Activated CD4-positive, alpha-beta T cell treated with anti-CD3 and anti-CD28 coated beads, Interleukin-2, amount 10 ng/mL, durations not matched to agents 24 days and 14 days (primary cell): Measurements from ENCODE around the gene EIF2D. TPM values are rescaled to one million over a fixed set of nuclear protein-coding genes. Genes with fewer than 3 reads are reported as not detected.
A peak's percentile ranks its signal among the peaks of the same experiment; 100 is the strongest.
"Not testable (repeated sequence)": the region's sequence is repeated elsewhere in the genome, so short reads cannot be mapped to it uniquely, and the experiment has no call there.

ENCODE experiments used
- DNase-seq: peaks from one replicate; pipeline ENCODE4 v3.0.0; 2022
- H3K27ac Mint-ChIP-seq: one replicate; pipeline ENCODE4 v1.8.0; 2022; ENCODE audit warnings: mild to moderate bottlenecking, mixed read lengths
- H3K27me3 Mint-ChIP-seq: one replicate; pipeline ENCODE4 v1.8.0; 2022; ENCODE audit warnings: mixed read lengths
- H3K36me3 Mint-ChIP-seq: one replicate; pipeline ENCODE4 v1.8.0; 2022; ENCODE audit warnings: low read depth, mild to moderate bottlenecking, mixed read lengths
- H3K4me1 Mint-ChIP-seq: one replicate; pipeline ENCODE4 v1.8.0; 2021; ENCODE audit warnings: mixed read lengths
- H3K4me3 Mint-ChIP-seq: one replicate; pipeline ENCODE4 v1.8.0; 2022; ENCODE audit warnings: mild to moderate bottlenecking, moderate library complexity, mixed read lengths
- H3K9me3 Mint-ChIP-seq: one replicate; pipeline ENCODE4 v1.8.0; 2021; ENCODE audit warnings: mixed read lengths
- intact Hi-C: fragments of 100-400 bp; cut with micrococcal nuclease; formaldehyde crosslinking; loops from one replicate; pipeline ENCODE4 v1.15.1; 2023
- total RNA-seq: library from RNA; stranded (reverse); gene quantifications from 2 replicates; pipeline ENCODE4 v1.2.3, GENCODE V29; 2022

EIF2D gene
- total RNA-seq, 1 donor from 2014 or later, result 86.6 TPM

- Mint-ChIP-seq H3K9me3 (no peaks in the 10 kb centered on the region), H3K4me3 (no peak overlapping the region), H3K36me3 (peaks cover 41% of the 10 kb centered on the region), H3K4me1 (peaks cover 7% of the 10 kb centered on the region), H3K27ac (no peak overlapping the region), H3K27me3 (no peaks in the 10 kb centered on the region)
- intact Hi-C loops, result no loop called here
- DNase-seq, result no peak
Observed at GRCh38 chr1:206649261-206649921, 37.1 kb upstream of the EIF2D start.

DNA sequence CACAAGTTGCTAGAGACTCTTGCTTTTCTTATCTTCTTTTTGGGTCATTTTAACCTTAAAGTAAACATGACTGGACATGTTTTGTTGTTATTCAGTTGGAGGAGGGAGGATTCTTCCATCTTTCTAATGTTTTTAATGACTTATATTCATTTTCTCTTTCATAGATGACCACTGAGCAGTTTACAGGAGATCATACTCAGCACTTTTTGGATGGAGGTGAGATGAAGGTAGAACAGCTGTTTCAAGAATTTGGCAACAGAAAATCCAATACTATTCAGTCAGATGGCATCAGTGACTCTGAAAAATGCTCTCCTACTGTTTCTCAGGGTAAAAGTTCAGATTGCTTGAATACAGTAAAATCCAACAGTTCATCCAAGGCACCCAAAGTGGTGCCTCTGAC is 35.0 kb upstream of the EIF2D start:
- H3K36me3 Mint-ChIP-seq, result peaks cover 41% of the 10 kb centered on the region
- H3K27ac Mint-ChIP-seq, result no peak overlapping the region
- intact Hi-C loops, result no loop called here
- no peak overlapping the region for H3K4me3 Mint-ChIP-seq
- H3K4me1 Mint-ChIP-seq, result peaks cover 10% of the 10 kb centered on the region
- no peak for DNase-seq
- H3K27me3 Mint-ChIP-seq, result no peaks in the 10 kb centered on the region
- no peaks in the 10 kb centered on the region for H3K9me3 Mint-ChIP-seq

GRCh38 chr1:206646504-206646903 is 34.2 kb upstream of the EIF2D start:
- intact Hi-C loops, result no loop called here
- H3K4me3 Mint-ChIP-seq, result no peak overlapping the region
- H3K9me3 Mint-ChIP-seq, result no peaks in the 10 kb centered on the region
- H3K27ac Mint-ChIP-seq, result no peak overlapping the region
- DNase-seq, result no peak
- H3K4me1 Mint-ChIP-seq, result peaks cover 10% of the 10 kb centered on the region
- no peaks in the 10 kb centered on the region for H3K27me3 Mint-ChIP-seq
- H3K36me3 Mint-ChIP-seq, result peaks cover 37% of the 10 kb centered on the region

DNA sequence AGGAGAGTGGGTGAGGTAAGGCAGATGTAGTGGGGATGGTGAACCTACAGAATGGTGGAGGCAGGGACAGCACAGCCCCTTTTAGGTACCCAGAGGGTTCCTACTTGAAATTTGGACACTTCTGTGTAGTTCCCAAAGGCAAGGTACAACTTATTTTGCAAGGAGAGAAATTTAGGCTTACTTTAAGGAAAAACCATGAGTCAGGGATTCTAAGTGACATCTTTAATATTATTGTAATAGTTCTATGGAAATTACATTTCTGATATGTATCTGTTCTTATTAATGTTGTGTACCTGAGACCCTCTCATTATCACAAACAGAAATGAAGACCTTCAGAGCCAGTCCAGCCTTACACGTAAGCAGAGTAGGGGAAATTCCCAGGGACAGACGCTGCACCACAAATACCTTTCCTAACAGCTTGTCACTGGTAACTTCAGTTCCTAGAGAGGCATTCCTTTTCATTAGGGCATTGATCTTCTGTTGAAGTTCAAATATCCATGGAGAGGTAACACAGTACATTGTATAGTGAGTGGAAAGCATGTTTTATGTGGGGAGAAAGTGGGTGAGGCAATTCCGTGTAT is 30.9 kb upstream of the EIF2D start:
- Mint-ChIP-seq H3K36me3 (peaks cover 36% of the 10 kb centered on the region), H3K27ac (no peak overlapping the region), H3K4me3 (no peak overlapping the region), H3K27me3 (no peaks in the 10 kb centered on the region), H3K9me3 (no peaks in the 10 kb centered on the region), H3K4me1 (peaks cover 3% of the 10 kb centered on the region)
- intact Hi-C loops, result no loop called here
- DNase-seq, result no peak

DNA sequence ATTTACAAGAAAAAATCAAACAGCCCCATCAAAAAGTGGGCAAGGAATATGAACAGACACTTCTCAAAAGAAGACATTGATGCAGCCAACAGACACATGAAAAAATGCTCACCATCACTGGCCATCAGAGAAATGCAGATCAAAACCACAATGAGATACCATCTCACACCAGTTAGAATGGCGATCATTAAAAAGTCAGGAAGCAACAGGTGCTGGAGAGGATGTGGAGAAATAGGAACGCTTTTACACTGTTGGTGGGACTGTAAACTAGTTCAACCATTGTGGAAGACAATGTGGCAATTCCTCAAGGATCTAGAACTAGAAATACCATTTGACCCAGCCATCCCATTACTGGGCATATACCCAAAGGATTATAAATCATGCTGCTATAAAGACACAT is 29.8 kb upstream of the EIF2D start:
- Mint-ChIP-seq H3K4me1 (peaks cover 10% of the 10 kb centered on the region), H3K36me3 (peaks cover 28% of the 10 kb centered on the region)
- H3K27me3 Mint-ChIP-seq, intact Hi-C loops, DNase-seq, H3K27ac Mint-ChIP-seq, H3K4me3 Mint-ChIP-seq, H3K9me3 Mint-ChIP-seq: not testable (repeated sequence)

GRCh38 chr1:206637605-206638004 is 25.3 kb upstream of the EIF2D start:
- Mint-ChIP-seq H3K4me1 (peaks cover 25% of the 10 kb centered on the region), H3K27ac (no peak overlapping the region), H3K4me3 (peak overlapping the region; percentile 49), H3K27me3 (peaks cover 5% of the 10 kb centered on the region), H3K9me3 (no peaks in the 10 kb centered on the region), H3K36me3 (peaks cover 18% of the 10 kb centered on the region)
- intact Hi-C loops, result no loop called here
- DNase-seq, result no peak

GRCh38 chr1:206636671-206637070 is 24.4 kb upstream of the EIF2D start:
- H3K9me3 Mint-ChIP-seq, result no peaks in the 10 kb centered on the region
- H3K36me3 Mint-ChIP-seq, result peaks cover 15% of the 10 kb centered on the region
- H3K27me3 Mint-ChIP-seq, result peaks cover 9% of the 10 kb centered on the region
- intact Hi-C loops, result no loop called here
- peak overlapping the region; percentile 49 for H3K4me3 Mint-ChIP-seq
- peaks cover 25% of the 10 kb centered on the region for H3K4me1 Mint-ChIP-seq
- H3K27ac Mint-ChIP-seq, result no peak overlapping the region
- no peak for DNase-seq

DNA sequence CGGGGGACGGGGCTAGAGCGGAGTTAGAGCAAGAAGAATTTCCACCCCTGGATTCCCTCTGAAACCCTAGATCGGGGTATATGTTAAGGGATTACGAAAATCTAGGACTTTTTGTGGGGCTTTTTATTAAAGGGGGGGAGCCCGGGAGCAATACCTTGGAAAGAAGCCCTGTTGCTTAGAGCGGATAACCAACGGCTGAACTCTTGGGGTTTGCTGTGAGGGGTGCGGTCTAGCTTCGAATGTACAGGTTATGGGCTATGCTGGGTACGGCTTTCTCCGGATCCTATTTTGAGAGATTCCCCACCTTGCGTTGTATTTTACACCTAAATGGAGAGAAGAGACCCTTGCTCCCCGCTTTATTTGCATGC is 23.7 kb upstream of the EIF2D start:
- Mint-ChIP-seq H3K27me3 (peaks cover 10% of the 10 kb centered on the region), H3K9me3 (no peaks in the 10 kb centered on the region), H3K4me1 (peaks cover 25% of the 10 kb centered on the region), H3K27ac (no peak overlapping the region), H3K4me3 (peak overlapping the region; percentile 87), H3K36me3 (peaks cover 14% of the 10 kb centered on the region)
- intact Hi-C loops, result loop anchor here (1.0 to 2.0 kb wide), 6 partner anchors 24 to 275 kb away; partner anchors contain the start of gene EIF2D
- DNase-seq, result no peak

DNA sequence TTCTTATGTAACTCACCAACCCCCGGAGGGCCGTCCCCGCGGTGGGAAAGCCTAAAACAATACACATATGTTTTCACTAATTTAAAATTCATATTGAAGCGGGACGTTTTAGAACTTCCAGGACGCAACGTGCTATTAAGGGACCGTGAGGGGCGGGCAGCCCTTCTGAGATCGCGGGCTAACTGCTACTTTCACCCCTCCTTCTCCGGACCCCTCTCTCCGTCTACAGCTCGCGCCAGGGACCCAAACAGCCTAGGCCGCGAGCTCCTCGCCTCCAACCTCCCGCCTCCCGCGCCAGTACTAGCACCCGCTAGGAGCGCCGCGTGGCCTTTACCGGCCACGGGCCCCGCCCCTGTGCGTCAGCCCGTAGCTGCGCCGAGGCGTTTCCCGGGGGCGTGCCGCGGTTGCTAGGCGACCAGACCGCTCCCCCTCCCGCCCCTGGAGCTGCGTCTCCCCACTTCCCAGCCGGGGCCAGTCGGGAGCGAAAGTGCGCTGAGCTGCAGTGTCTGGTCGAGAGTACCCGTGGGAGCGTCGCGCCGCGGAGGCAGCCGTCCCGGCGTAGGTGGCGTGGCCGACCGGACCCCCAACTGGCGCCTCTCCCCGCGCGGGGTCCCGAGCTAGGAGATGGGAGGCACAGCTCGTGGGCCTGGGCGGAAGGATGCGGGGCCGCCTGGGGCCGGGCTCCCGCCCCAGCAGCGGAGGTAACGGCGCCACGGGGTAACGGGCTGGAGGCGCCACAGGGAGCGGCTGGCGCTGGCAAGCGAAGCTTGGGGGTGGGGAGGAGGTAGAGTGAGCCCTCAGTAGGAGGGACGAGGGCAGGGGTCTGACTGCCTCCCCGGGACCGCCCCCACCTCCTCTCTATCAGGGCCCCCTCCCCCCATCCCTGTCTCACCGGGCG is 23.1 kb upstream of the EIF2D start, which contains the start of gene DYRK3:
TSS of gene DYRK3 (plus strand) at position 457 of the 898 bp plus-strand sequence. CDS start at position 625, 168 bp downstream.
- peak; percentile 99 for DNase-seq
- Mint-ChIP-seq H3K9me3 (no peaks in the 10 kb centered on the region), H3K4me1 (peaks cover 25% of the 10 kb centered on the region), H3K27ac (peak within 1 kb of the TSS; percentile 94), H3K36me3 (peaks cover 12% of the 10 kb centered on the region), H3K4me3 (peak within 1 kb of the TSS; percentile 87), H3K27me3 (peaks cover 10% of the 10 kb centered on the region)
- intact Hi-C loops, result loop anchor here (1.0 to 2.0 kb wide), 6 partner anchors 23 to 276 kb away; partner anchors contain the start of gene EIF2D

- Mint-ChIP-seq H3K27ac (peak overlapping the region; percentile 94), H3K27me3 (peaks cover 13% of the 10 kb centered on the region), H3K4me1 (peaks cover 25% of the 10 kb centered on the region), H3K4me3 (peak overlapping the region; percentile 87), H3K9me3 (no peaks in the 10 kb centered on the region), H3K36me3 (peaks cover 6% of the 10 kb centered on the region)
- intact Hi-C loops, result loop anchor here (1.0 to 5.0 kb wide), 8 partner anchors 22 to 348 kb away; partner anchors contain the start of genes EIF2D and MAPKAPK2
- peak; percentile 93 for DNase-seq
Observed at GRCh38 chr1:206634365-206635079, 22.3 kb upstream of the EIF2D start.

DNA sequence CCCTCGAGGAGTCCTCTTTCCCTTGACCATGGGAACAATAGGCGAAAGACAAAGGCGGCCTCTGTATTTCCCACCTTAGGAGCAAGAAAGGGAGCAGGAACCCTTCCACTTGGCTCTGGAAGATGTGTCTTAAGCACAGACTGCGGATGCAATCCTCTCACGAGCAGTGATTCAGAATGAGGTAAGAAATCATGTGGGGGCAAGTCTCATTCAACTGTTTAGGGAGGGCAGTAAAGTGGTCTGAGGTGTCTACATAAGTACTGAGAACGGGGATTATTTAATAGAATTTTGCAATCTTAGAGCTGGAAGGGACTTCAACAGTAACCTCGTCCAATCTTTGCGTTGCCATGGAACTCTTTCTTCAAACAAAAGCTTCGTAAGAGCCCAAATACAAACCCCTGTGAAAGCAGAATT is 21.4 kb upstream of the EIF2D start:
- Mint-ChIP-seq H3K36me3 (peaks cover 1% of the 10 kb centered on the region), H3K27ac (no peak overlapping the region), H3K27me3 (peaks cover 17% of the 10 kb centered on the region)

DNA sequence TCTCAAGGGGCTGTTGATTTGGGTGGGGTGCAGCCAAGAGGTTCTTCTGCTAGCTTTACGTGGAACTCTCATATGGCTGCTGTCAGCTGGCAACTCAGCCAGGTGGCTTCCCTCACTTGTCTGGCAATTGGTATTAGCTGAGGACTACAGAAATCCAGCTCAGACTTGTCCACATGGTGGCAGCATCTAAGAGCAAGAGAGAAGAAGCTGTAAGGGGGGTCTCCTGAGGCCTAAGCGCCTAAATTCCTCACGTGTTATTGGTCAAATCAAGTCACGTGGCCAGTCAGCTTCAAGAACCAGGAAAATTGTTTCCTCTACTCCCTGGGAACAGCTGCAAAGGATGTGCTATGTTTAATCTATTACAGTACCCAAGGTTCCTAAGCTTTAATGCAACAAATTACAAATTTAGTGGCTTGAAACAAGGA is 18.8 kb upstream of the EIF2D start:
- Mint-ChIP-seq H3K36me3 (no peaks in the 10 kb centered on the region), H3K27ac (no peak overlapping the region), H3K27me3 (peaks cover 24% of the 10 kb centered on the region), H3K4me1 (peaks cover 13% of the 10 kb centered on the region), H3K4me3 (no peak overlapping the region), H3K9me3 (no peaks in the 10 kb centered on the region)
- peak; percentile 71 for DNase-seq
- intact Hi-C loops, result loop anchor here (5.0 kb wide), 1 partner anchor 351 kb away; no protein-coding TSS in a partner anchor

More for the DNA sequence above, 21.4 kb upstream of the EIF2D start:
- H3K9me3 Mint-ChIP-seq, result no peaks in the 10 kb centered on the region
- intact Hi-C loops, result loop anchor here (1.0 to 5.0 kb wide), 5 partner anchors 25 to 349 kb away; partner anchors contain the start of gene MAPKAPK2
- H3K4me3 Mint-ChIP-seq, result no peak overlapping the region
- H3K4me1 Mint-ChIP-seq, result peaks cover 25% of the 10 kb centered on the region
- no peak for DNase-seq

GRCh38 chr1:206628916-206629315 is 16.7 kb upstream of the EIF2D start:
- Mint-ChIP-seq H3K9me3 (no peaks in the 10 kb centered on the region), H3K27ac (no peak overlapping the region), H3K4me3 (no peak overlapping the region), H3K27me3 (peaks cover 28% of the 10 kb centered on the region), H3K36me3 (no peaks in the 10 kb centered on the region), H3K4me1 (no peaks in the 10 kb centered on the region)
- no peak for DNase-seq
- intact Hi-C loops, result no loop called here
